ENCODE measurements around the gene TMEM131.
"Not testable (repeated sequence)": the region's sequence is repeated elsewhere in the genome, so short reads cannot be mapped to it uniquely, and the experiment has no call there.

Gene TMEM131

GRCh38 chr2:97950329-97951154, 45.2 kb downstream of the TMEM131 start:
- no peak for DNase-seq

- DNase-seq, result no peak
These were observed 46.8 kb downstream of the TMEM131 start for GRCh38 chr2:97948926-97949325.

GRCh38 chr2:97945791-97946190, 50.0 kb downstream of the TMEM131 start:
- no peak for DNase-seq

- DNase-seq, result no peak
These were observed 58.9 kb downstream of the TMEM131 start for GRCh38 chr2:97936881-97937280.

- DNase-seq, result peak in 1 of 2 experiments; percentile 2
These were observed 59.5 kb downstream of the TMEM131 start for GRCh38 chr2:97936199-97936598.

- peak in 1 of 2 experiments; percentile 19 for DNase-seq
These were observed 60.0 kb downstream of the TMEM131 start for GRCh38 chr2:97935719-97936161.

- no peak for DNase-seq
These were observed 62.6 kb downstream of the TMEM131 start for GRCh38 chr2:97932975-97933662.

- DNase-seq, result no peak
These were observed 63.9 kb downstream of the TMEM131 start for GRCh38 chr2:97931858-97932225.

- no peak for DNase-seq
These were observed 64.5 kb downstream of the TMEM131 start for GRCh38 chr2:97931118-97931857.

GRCh38 chr2:97928591-97928990, 67.2 kb downstream of the TMEM131 start:
- no peak for DNase-seq

GRCh38 chr2:97926946-97927345, 68.8 kb downstream of the TMEM131 start:
- DNase-seq, result no peak

GRCh38 chr2:97924194-97924593, 71.6 kb downstream of the TMEM131 start:
- DNase-seq, result no peak

- DNase-seq, result no peak
These were observed 75.9 kb downstream of the TMEM131 start for GRCh38 chr2:97919858-97920257.

- no peak for DNase-seq
These were observed 76.9 kb downstream of the TMEM131 start for GRCh38 chr2:97918818-97919217.

GRCh38 chr2:97917668-97918067, 78.1 kb downstream of the TMEM131 start:
- DNase-seq, result not testable (repeated sequence)

GRCh38 chr2:97914691-97915213, 81.0 kb downstream of the TMEM131 start:
- no peak for DNase-seq

GRCh38 chr2:97913846-97914245, 81.9 kb downstream of the TMEM131 start:
- DNase-seq, result no peak

- no peak for DNase-seq
These were observed 83.7 kb downstream of the TMEM131 start for GRCh38 chr2:97911922-97912575.

GRCh38 chr2:97911206-97911921, 84.4 kb downstream of the TMEM131 start:
- DNase-seq, result no peak

- no peak for DNase-seq
These were observed 85.1 kb downstream of the TMEM131 start for GRCh38 chr2:97910403-97911205.

- no peak for DNase-seq
These were observed 87.5 kb downstream of the TMEM131 start for GRCh38 chr2:97908208-97908676.

All from NCI-H446 (cell line).